Breast epithelium (tissue), 4 donors: Measurements from ENCODE around the gene CPXM1. TPM values are rescaled to one million over a fixed set of nuclear protein-coding genes. Genes with fewer than 3 reads are reported as not detected.

Experiments used
- DNase-seq, 2 donors: peaks; one replicate each; pipeline ENCODE4 v3.0.0-alpha.2; 2019; ENCODE audit warnings: low spot score in 2 of 2
- H3K27ac ChIP-seq, 2 donors: fragments of 200-600 bp; sonication (generic) in 1 of 2; one replicate each; pipeline ENCODE4 v1.5.1; 2016 to 2019; ENCODE audit warnings: mild to moderate bottlenecking in 1 of 2
- H3K27me3 ChIP-seq, 2 donors: fragments of 200-600 bp; sonication (generic) in 1 of 2; one replicate each; pipeline versions ENCODE4 v1.5.1 to v1.6.0; 2017 to 2019; ENCODE audit warnings: control low read depth in 1 of 2, mild to moderate bottlenecking in 1 of 2
- H3K36me3 ChIP-seq: fragments of 200-600 bp; one replicate; pipeline ENCODE4 v1.5.1; 2019
- H3K4me1 ChIP-seq, 2 donors: fragments of 200-600 bp; sonication (generic); one replicate each; pipeline ENCODE4 v1.5.1; 2016 to 2019; ENCODE audit warnings: control low read depth in 1 of 2
- H3K4me3 ChIP-seq, 3 donors: fragments of 200-600 bp; sonication (generic); 1 replicate in 2 of 3; 2 replicates in 1 of 3; pipeline ENCODE4 v1.5.1; 2016 to 2019; ENCODE audit warnings: mild to moderate bottlenecking in 3 of 3, moderate library complexity in 2 of 3
- H3K9me3 ChIP-seq, 2 donors: fragments of 200-600 bp; sonication (generic) in 1 of 2; one replicate each; pipeline ENCODE4 v1.5.1; 2016 to 2019; ENCODE audit warnings: control low read depth in 1 of 2
- POLR2A ChIP-seq: fragments of 450-650 bp; IDR thresholded peaks from one replicate; pipeline ENCODE4 v1.6.1; 2016; ENCODE audit warnings: antibody characterized with exemption, mild to moderate bottlenecking, moderate library complexity
- POLR2AphosphoS5 ChIP-seq, 3 donors: sonication (generic); formaldehyde crosslinking; IDR thresholded peaks; one replicate each; pipeline ENCODE4 v1.6.1; 2017; ENCODE audit warnings: antibody characterized with exemption in 3 of 3
- intact Hi-C: fragments of 100-400 bp; cut with DNase I; formaldehyde crosslinking; loops from one replicate; pipeline ENCODE4 v1.15.1; 2023; ENCODE audit warnings: low total_unique reads
- total RNA-seq, 3 donors: library from RNA; depleted of rRNA; stranded (reverse); fragments of >200 nt; gene quantifications; one replicate each; pipeline ENCODE4 v1.1.0, GENCODE V29; 2016
- TF ChIP-seq, protein P1 (sequence below), 3 donors: fragments of 450-650 bp; IDR thresholded peaks; one replicate each; pipeline ENCODE4 v1.5.1; 2016 to 2017; ENCODE audit warnings: antibody characterized with exemption in 3 of 3, mild to moderate bottlenecking in 3 of 3, moderate library complexity in 3 of 3

The CPXM1 gene
- total RNA-seq, 3 donors from 2014 or later, result 23.1 to 45.4 (median 28.5) TPM

DNA sequence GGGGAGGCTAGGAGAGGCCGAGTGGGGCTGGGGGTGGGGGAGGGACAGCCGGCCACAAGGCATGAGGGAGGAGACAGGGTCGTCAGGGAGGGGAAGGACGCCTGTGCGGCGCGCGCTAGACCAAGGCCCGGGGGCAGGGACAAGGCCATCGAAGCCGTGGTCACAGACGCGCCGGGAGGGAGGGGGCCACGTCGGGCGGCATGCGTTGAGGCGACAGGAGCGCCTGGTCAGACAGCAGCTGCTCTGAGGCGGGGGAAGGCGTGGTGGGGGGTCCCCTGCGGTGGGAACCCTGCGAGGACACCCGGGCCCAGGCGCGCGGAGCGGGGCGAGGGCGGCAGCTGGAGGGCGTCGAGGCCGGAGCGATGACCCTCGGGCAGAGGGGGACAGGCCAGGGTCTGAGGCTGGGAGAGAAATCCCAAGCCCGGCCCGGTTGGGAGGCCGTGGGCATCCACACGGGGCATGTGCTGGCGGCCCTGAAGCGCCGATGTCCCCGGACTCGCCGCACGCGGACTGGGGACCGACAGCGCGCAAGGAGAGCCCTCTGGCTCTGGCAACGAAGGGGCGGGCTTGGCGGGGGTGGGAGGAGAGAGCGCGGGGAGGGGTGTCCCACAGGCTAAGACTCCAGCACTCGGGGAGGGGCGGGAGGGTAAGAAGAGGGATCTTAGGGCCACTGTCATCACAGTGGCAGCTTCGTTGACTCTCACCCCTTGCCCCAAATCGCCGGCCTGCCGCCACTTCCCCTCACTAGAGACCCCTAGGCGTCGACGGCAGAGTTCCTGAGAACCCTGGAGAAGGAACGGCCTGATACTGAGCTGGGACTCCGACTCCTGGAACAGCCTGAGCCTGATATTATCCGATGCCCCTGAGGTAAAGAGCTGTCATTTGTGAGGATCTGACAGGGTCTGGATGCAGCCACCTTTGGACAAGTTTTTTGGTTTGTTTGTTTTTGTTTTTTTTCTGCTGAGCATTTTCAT, 20.8 kb upstream of the CPXM1 start:
- Histone ChIP-seq H3K4me3 (peak overlapping the region in 2 of 3 donors; percentile 20 to 48), H3K4me1 (no peaks in the 10 kb centered on the region), H3K9me3 (no peaks in the 10 kb centered on the region), H3K27ac (peak overlapping the region; percentile 25 to 72), H3K27me3 (peaks cover 3 to 13% of the 10 kb centered on the region in 2 donors), H3K36me3 (no peaks in the 10 kb centered on the region)
- TF ChIP-seq POLR2AphosphoS5 (IDR thresholded peaks at IDR 0.05) (no peak), POLR2A (no peak)
- TF ChIP-seq, protein P1, sequence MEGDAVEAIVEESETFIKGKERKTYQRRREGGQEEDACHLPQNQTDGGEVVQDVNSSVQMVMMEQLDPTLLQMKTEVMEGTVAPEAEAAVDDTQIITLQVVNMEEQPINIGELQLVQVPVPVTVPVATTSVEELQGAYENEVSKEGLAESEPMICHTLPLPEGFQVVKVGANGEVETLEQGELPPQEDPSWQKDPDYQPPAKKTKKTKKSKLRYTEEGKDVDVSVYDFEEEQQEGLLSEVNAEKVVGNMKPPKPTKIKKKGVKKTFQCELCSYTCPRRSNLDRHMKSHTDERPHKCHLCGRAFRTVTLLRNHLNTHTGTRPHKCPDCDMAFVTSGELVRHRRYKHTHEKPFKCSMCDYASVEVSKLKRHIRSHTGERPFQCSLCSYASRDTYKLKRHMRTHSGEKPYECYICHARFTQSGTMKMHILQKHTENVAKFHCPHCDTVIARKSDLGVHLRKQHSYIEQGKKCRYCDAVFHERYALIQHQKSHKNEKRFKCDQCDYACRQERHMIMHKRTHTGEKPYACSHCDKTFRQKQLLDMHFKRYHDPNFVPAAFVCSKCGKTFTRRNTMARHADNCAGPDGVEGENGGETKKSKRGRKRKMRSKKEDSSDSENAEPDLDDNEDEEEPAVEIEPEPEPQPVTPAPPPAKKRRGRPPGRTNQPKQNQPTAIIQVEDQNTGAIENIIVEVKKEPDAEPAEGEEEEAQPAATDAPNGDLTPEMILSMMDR (IDR thresholded peaks at IDR 0.05), result no peak
- peak in 1 of 2 donors; percentile 15 for DNase-seq
- intact Hi-C loops, result no loop called here

DNA sequence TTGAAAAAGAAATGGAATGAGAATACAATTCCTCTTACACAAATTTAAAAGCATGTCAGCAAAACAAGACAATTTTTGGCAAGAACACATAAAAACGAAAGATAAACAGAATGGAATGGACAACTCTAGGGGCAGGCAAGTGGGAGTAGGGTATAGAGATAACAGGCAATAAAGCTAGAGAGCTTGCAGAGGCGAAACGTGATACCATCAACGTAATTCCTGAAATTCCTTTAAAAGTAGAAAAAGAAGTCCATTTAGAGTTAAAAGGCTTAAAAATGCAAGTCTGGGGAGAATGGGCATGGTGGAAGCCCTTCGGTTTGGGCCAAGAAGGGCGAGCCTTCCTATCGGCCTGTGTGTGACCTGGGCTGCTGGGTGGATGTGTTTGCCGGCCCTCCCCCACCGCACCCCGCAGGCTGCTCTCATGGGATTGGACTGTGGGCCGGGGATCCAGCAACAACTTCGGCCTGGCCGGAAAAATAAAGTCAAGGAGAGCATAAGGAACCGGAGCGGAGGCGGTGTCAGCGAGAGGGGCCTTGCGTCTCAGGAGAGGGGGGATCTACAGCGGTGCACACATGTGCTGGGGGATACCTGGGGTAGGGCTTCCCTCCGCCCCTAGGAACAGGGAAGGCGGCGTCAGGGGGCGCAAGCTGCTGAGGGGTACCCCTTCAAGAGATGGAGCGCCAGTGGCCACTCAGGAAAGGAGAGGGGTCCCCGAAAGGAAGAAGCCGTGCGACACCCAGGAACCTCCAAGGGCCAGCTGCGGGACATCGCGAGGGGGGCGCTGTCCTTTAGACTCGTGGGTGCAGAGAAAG, 19.9 kb upstream of the CPXM1 start:
- Histone ChIP-seq H3K27me3 (peaks cover 3 to 13% of the 10 kb centered on the region in 2 donors), H3K4me1 (no peaks in the 10 kb centered on the region), H3K36me3 (no peaks in the 10 kb centered on the region), H3K9me3 (no peaks in the 10 kb centered on the region), H3K4me3 (peak overlapping the region in 2 of 3 donors; percentile 5 to 48), H3K27ac (peak overlapping the region; percentile 25 to 72)
- TF ChIP-seq POLR2A, result no peak
- TF ChIP-seq, protein P1 (IDR thresholded peaks at IDR 0.05), result no peak
- TF ChIP-seq POLR2AphosphoS5 (IDR thresholded peaks at IDR 0.05), result no peak
- intact Hi-C loops, result no loop called here
- DNase-seq, result peak in 1 of 2 donors; percentile 13

DNA sequence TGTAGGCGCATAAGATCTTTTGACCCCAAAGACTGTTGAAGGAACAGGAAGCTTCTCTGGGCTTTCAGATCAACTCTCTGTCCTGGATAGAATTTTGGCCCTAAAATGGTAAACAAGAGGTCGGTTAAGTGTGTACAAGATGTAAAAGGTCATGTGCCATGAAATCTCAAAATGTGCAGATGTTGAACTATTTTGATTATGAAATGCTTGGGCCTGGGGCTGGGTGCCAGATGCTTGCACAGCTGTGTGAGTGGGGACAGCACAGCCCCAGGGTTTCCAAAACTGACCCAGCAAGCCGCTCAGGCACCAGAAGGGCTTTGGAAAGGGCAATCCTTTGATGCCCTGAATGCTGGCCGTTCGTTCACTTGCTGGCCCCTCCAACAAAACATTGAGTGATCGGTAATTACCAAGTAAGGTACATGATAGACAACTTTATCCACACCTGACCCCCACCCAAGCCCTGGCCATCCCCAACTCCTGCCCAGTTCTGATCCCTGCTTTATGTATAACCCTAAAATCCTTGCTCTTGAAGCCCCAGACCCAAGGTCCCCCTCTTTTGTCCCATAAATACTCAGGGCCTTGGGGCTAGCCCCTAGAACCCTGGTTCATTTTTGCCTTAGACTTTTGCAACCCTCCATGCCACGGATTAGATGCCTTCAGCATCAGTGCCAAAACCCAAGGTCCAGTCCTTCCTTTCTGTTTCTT, 17.6 kb upstream of the CPXM1 start:
- H3K27ac ChIP-seq, result peak overlapping the region in 1 of 2 donors; percentile 83
- no peak overlapping the region for H3K4me3 ChIP-seq
- peak in 1 of 2 donors; percentile 37 for DNase-seq
- H3K4me1 ChIP-seq, result no peaks in the 10 kb centered on the region
- H3K9me3 ChIP-seq, result no peaks in the 10 kb centered on the region
- H3K36me3 ChIP-seq, result no peaks in the 10 kb centered on the region
- H3K27me3 ChIP-seq, result peaks cover 3 to 13% of the 10 kb centered on the region in 2 donors
- intact Hi-C loops, result loop anchor here (5.0 kb wide), 1 partner anchor 876 kb away; no protein-coding TSS in a partner anchor
- no peak for TF ChIP-seq POLR2A
- TF ChIP-seq, protein P1 (IDR thresholded peaks at IDR 0.05), result no peak
- TF ChIP-seq POLR2AphosphoS5 (IDR thresholded peaks at IDR 0.05), result peak in 1 of 3 donors; percentile 32

DNA sequence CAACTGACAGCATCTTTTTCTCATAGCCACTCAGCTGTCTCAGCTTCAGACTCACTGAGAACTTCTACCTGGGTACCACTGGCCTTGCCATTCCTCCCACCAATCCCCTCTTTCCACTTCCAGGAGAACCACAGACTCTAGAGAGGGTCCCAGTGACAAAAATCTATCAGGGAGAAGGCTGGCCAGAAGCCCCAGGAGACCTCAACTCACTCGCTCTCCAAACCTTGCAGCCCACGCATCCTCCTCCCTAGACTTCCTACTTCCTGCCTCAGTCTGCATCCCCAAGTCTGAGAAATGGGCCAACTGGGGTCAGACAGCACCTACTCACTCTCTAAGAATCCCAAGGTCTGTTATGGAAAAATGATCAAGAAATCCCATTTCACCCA, 16.9 kb upstream of the CPXM1 start:
- TF ChIP-seq, protein P1 (IDR thresholded peaks at IDR 0.05), result no peak
- no peak for TF ChIP-seq POLR2A
- TF ChIP-seq POLR2AphosphoS5 (IDR thresholded peaks at IDR 0.05), result no peak
- DNase-seq, result peak in 1 of 2 donors; percentile 20
- intact Hi-C loops, result loop anchor here (5.0 kb wide), 1 partner anchor 875 kb away; no protein-coding TSS in a partner anchor
- H3K4me3 ChIP-seq, result no peak overlapping the region
- H3K9me3 ChIP-seq, result no peaks in the 10 kb centered on the region
- H3K4me1 ChIP-seq, result no peaks in the 10 kb centered on the region
- peaks cover 3 to 13% of the 10 kb centered on the region in 2 donors for H3K27me3 ChIP-seq
- no peaks in the 10 kb centered on the region for H3K36me3 ChIP-seq
- H3K27ac ChIP-seq, result peak overlapping the region in 1 of 2 donors; percentile 83
